Liver (tissue), 3 donors: ENCODE data around the gene LMNB1.

ENCODE experiments used
- EGR1 ChIP-seq, 2 donors: IDR thresholded peaks; 2 replicates each; pipeline ENCODE4 v1.6.1; 2016 to 2018; ENCODE audit warnings: antibody characterized with exemption in 2 of 2, low read depth in 2 of 2
- TF ChIP-seq, protein P1 (sequence below): IDR thresholded peaks from 2 replicates; pipeline ENCODE4 v1.6.1; 2016; ENCODE audit warnings: antibody characterized with exemption
- TF ChIP-seq, protein P2 (sequence below): fragments of 150-350 bp; IDR thresholded peaks from 2 replicates; pipeline ENCODE4 v1.5.1; 2017; ENCODE audit warnings: improper control_type of control experiment, low read depth, low read length; ENCODE audit not compliant: missing input control
- donor health status: healthy.
- donor health status: healthy.

DNA sequence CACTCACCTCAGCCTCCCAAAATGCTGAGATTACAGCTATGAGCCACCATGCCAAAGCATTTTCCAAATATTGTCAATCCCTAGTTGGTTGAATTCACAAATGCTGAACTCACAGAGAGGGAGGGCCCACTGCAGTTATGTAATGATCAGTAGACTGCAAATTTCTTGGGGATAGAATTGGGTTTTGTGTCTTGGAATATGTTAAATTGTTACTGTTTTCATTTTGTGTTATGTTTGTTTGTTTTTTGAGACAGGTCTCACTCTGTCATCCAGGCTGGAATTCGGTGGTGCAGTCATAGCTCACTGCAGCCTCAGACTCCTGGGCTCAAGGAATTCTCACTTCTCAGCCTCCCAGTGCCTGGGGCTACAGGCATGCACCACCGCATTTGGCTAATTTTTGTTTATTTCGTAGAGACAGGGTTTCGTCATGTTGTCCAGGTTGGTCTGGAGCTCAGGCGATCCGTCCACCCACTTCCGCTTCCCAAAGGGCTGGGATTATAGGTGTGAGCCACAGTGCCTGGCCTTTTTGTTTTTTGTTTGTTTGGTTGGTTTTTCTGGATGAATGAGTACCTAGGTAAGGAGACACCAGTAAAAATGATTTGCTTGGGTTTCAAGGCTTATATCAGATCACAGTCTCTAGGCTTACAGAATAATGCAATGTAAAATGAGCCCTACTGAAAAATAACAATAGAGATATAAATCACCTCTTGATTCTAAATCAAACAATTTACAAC, 31.5 kb upstream of the LMNB1 start:
- TF ChIP-seq EGR1 (IDR thresholded peaks at IDR 0.05; ENCODE audit: low read depth in 2 of 2), result no peak
- TF ChIP-seq, protein P1, sequence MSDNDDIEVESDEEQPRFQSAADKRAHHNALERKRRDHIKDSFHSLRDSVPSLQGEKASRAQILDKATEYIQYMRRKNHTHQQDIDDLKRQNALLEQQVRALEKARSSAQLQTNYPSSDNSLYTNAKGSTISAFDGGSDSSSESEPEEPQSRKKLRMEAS, result no peak
- TF ChIP-seq, protein P2, sequence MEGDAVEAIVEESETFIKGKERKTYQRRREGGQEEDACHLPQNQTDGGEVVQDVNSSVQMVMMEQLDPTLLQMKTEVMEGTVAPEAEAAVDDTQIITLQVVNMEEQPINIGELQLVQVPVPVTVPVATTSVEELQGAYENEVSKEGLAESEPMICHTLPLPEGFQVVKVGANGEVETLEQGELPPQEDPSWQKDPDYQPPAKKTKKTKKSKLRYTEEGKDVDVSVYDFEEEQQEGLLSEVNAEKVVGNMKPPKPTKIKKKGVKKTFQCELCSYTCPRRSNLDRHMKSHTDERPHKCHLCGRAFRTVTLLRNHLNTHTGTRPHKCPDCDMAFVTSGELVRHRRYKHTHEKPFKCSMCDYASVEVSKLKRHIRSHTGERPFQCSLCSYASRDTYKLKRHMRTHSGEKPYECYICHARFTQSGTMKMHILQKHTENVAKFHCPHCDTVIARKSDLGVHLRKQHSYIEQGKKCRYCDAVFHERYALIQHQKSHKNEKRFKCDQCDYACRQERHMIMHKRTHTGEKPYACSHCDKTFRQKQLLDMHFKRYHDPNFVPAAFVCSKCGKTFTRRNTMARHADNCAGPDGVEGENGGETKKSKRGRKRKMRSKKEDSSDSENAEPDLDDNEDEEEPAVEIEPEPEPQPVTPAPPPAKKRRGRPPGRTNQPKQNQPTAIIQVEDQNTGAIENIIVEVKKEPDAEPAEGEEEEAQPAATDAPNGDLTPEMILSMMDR, result no peak
